ENCODE measurements around the gene MBD1. TPM values are rescaled to one million over a fixed set of nuclear protein-coding genes. Genes with fewer than 3 reads are reported as not detected.

The MBD1 gene
- total and polyA plus RNA-seq, 2 of the 13 experiments (the other 11 are each of a cell fraction or from before 2014, with no cell fraction given): 25.5 to 28.6 TPM

- TF ChIP-seq ZBTB40 (IDR thresholded peaks at IDR 0.05) (no peak), ZBTB40 (CRISPR knock-in tag; IDR thresholded peaks at IDR 0.05) (no peak; the same call in 1 of the 2 replicates), PRPF4 (IDR thresholded peaks at IDR 0.05; ENCODE audit: low read depth, low read length, poor library complexity, severe bottlenecking) (no peak), GABPB1 (CRISPR knock-in tag; IDR thresholded peaks at IDR 0.05) (peak; percentile 98), ZNF343 (CRISPR knock-in tag; IDR thresholded peaks at IDR 0.05) (peak; percentile 79; the same call in 1 of the 2 replicates), CHD2 (IDR thresholded peaks at IDR 0.05; ENCODE audit: low read depth, low read length) (no peak), FOXO1 (CRISPR knock-in tag; IDR thresholded peaks at IDR 0.05) (0 out of 2 replicates have a peak, but pooled peaks have one; percentile 27), ZFP1 (CRISPR knock-in tag; IDR thresholded peaks at IDR 0.05) (peak; percentile 57; the same call in 1 of the 2 replicates), YEATS2 (CRISPR knock-in tag; IDR thresholded peaks at IDR 0.05; ENCODE audit: borderline replicate concordance) (peak; percentile 77; the same call in 1 of the 2 replicates), CREM (IDR thresholded peaks at IDR 0.05) (peak; percentile 100), CREM (CRISPR knock-in tag; IDR thresholded peaks at IDR 0.05) (no peak; the same call in 1 of the 2 replicates), SP140L (CRISPR knock-in tag; IDR thresholded peaks at IDR 0.05; ENCODE audit: borderline replicate concordance) (no peak), PHB2 (IDR thresholded peaks at IDR 0.05; ENCODE audit: partially characterized antibody) (no peak), SAP130 (CRISPR knock-in tag; IDR thresholded peaks at IDR 0.05; ENCODE audit: low read depth) (peak; percentile 86), PAF1 (CRISPR knock-in tag; IDR thresholded peaks at IDR 0.05) (no peak), ATM (IDR thresholded peaks at IDR 0.05; ENCODE audit: borderline replicate concordance) (no peak)
- TF ChIP-seq, protein P1, sequence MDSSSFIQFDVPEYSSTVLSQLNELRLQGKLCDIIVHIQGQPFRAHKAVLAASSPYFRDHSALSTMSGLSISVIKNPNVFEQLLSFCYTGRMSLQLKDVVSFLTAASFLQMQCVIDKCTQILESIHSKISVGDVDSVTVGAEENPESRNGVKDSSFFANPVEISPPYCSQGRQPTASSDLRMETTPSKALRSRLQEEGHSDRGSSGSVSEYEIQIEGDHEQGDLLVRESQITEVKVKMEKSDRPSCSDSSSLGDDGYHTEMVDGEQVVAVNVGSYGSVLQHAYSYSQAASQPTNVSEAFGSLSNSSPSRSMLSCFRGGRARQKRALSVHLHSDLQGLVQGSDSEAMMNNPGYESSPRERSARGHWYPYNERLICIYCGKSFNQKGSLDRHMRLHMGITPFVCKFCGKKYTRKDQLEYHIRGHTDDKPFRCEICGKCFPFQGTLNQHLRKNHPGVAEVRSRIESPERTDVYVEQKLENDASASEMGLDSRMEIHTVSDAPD (CRISPR knock-in tag; IDR thresholded peaks at IDR 0.05): no peak
- TF ChIP-seq, protein P2, sequence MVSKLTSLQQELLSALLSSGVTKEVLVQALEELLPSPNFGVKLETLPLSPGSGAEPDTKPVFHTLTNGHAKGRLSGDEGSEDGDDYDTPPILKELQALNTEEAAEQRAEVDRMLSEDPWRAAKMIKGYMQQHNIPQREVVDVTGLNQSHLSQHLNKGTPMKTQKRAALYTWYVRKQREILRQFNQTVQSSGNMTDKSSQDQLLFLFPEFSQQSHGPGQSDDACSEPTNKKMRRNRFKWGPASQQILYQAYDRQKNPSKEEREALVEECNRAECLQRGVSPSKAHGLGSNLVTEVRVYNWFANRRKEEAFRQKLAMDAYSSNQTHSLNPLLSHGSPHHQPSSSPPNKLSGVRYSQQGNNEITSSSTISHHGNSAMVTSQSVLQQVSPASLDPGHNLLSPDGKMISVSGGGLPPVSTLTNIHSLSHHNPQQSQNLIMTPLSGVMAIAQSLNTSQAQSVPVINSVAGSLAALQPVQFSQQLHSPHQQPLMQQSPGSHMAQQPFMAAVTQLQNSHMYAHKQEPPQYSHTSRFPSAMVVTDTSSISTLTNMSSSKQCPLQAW (CRISPR knock-in tag; IDR thresholded peaks at IDR 0.05): peak; percentile 76; the same call in 1 of the 2 replicates
Measured at GRCh38 chr18:50287441-50288347, 6.4 kb upstream of the MBD1 start, which contains the start of gene CXXC1 (continued).

Data from HepG2 (cell line).